GM12878 (cell line): ENCODE measurements around the gene WWOX. TPM values are rescaled to one million over a fixed set of nuclear protein-coding genes. Genes with fewer than 3 reads are reported as not detected.

Experiments used
- ATAC-seq: fragments of 200-7000 bp; cut with Tn5 transposase; 3 replicates; pipeline ENCODE4 v1.9.1; 2020; ENCODE audit warnings: mild to moderate bottlenecking, moderate library complexity
- BruUV-seq: library from RNA; stranded (reverse); fragments of 400-500 nt; replicated peaks from 2 replicates; lab custom pipeline; 2021; lab: Mats Ljungman, UMichigan
- CTCF ChIA-PET: fragments of 300-600 bp; sonication (Branson Sonifier 250); formaldehyde crosslinking; extraction: SDS; loops from one replicate; lab custom pipeline; 2021; ENCODE audit warnings: inconsistent platforms; lab: Yijun Ruan, JAX
- POLR2A ChIA-PET: fragments of 350-600 bp; formaldehyde crosslinking; extraction: SDS; loops from one replicate; lab custom pipeline; 2021; ENCODE audit warnings: inconsistent platforms; lab: Charles Lee
- RAD21 ChIA-PET: fragments of 300-600 bp; sonication (Branson Sonifier 250); formaldehyde crosslinking; loops from one replicate; lab custom pipeline; 2023; ENCODE audit warnings: antibody characterized with exemption; ENCODE audit not compliant: unreplicated experiment; lab: Charles Lee
- SMC1A ChIA-PET: fragments of 300-600 bp; sonication (Branson Sonifier 250); formaldehyde crosslinking; loops from one replicate; lab custom pipeline; 2023; ENCODE audit not compliant: unreplicated experiment, uncharacterized antibody; lab: Charles Lee
- DNase-seq: peaks from one replicate; pipeline ENCODE4 v3.0.0-alpha.2; 2011; ENCODE audit warnings: low read depth, low spot score
- FAIRE-seq: peaks from 3 replicates; lab custom pipeline; 2011; peaks lifted over from hg19 to GRCh38; lab: Jason Lieb, UNC
- H2AFZ ChIP-seq: 2 replicates; pipeline ENCODE4 v1.6.0; 2011; ENCODE audit warnings: low read depth, low read length, control low read depth; ENCODE audit not compliant: control insufficient read depth
- H3K27ac ChIP-seq: 2 replicates; pipeline ENCODE4 v1.5.1; 2011; ENCODE audit warnings: control low read depth; ENCODE audit not compliant: control insufficient read depth, insufficient read depth
- H3K27me3 ChIP-seq, 2 experiments: replicated peaks in 1 of 2; 2 replicates each; pipeline versions ENCODE4 v1.6.0 to v1.6.1; 2011; ENCODE audit warnings: low read length in 1 of 2; ENCODE audit not compliant: control insufficient read depth in 2 of 2, insufficient read depth in 2 of 2
- H3K36me3 ChIP-seq, 2 experiments: 2 replicates each; pipeline ENCODE4 v1.5.1; 2011; ENCODE audit warnings: low read length in 1 of 2; ENCODE audit not compliant: control insufficient read depth in 2 of 2, insufficient read depth in 2 of 2
- H3K4me1 ChIP-seq: 2 replicates; pipeline ENCODE4 v1.6.1; 2011; ENCODE audit warnings: mild to moderate bottlenecking, low read length, moderate library complexity, mixed read lengths; ENCODE audit not compliant: control insufficient read depth, insufficient read depth
- H3K4me2 ChIP-seq: 2 replicates; pipeline ENCODE4 v1.6.0; 2011; ENCODE audit warnings: control low read depth; ENCODE audit not compliant: control insufficient read depth, insufficient read depth
- H3K4me3 ChIP-seq: fragments of 200-600 bp; sonication (generic); 2 replicates; pipeline ENCODE4 v1.5.1; 2016
- H3K79me2 ChIP-seq: 2 replicates; pipeline ENCODE4 v1.6.0; 2011; ENCODE audit warnings: low read length; ENCODE audit not compliant: control insufficient read depth, insufficient read depth
- H3K9ac ChIP-seq: 2 replicates; pipeline ENCODE4 v1.8.0; 2011; ENCODE audit warnings: low read length, control low read depth, mixed read lengths; ENCODE audit not compliant: control insufficient read depth, insufficient read depth
- H3K9me3 ChIP-seq: replicated peaks from 3 replicates; pipeline ENCODE4 v1.5.1; 2011; ENCODE audit warnings: mild to moderate bottlenecking, low read length; ENCODE audit not compliant: control insufficient read depth, insufficient read depth
- H4K20me1 ChIP-seq: 2 replicates; pipeline ENCODE4 v1.6.0; 2011; ENCODE audit not compliant: control insufficient read depth, insufficient read depth
- ASH2L ChIP-seq: fragments of 300-600, 200-600 bp; sonication (generic); IDR thresholded peaks from 2 replicates; pipeline ENCODE4 v1.6.1; 2017; ENCODE audit warnings: low read depth, mild to moderate bottlenecking, borderline replicate concordance
- CHD1 ChIP-seq: IDR thresholded peaks from 2 replicates; pipeline ENCODE4 v1.6.1; 2012; ENCODE audit warnings: low read depth, low read length, improper control_type of control experiment
- E2F4 ChIP-seq: IDR thresholded peaks from 2 replicates; pipeline ENCODE4 v1.6.1; 2012; ENCODE audit warnings: low read depth, low read length, improper control_type of control experiment
- E2F8 ChIP-seq: fragments of 450-650 bp; IDR thresholded peaks from 2 replicates; pipeline ENCODE4 v1.6.1; 2018; ENCODE audit warnings: mild to moderate bottlenecking, low read depth, moderate library complexity; ENCODE audit not compliant: partially characterized antibody
- EP300 ChIP-seq, 2 experiments: fragments of 150-350 bp in 1 of 2; IDR thresholded peaks; 2 replicates each; pipeline ENCODE4 v1.6.1; 2011 to 2012; ENCODE audit warnings: low read depth in 2 of 2, low read length in 2 of 2, borderline replicate concordance in 1 of 2, improper control_type of control experiment in 1 of 2, inconsistent platforms in 1 of 2; ENCODE audit not compliant: control insufficient read depth in 1 of 2
- FOS ChIP-seq: IDR thresholded peaks from 3 replicates; pipeline ENCODE4 v1.6.1; 2011; ENCODE audit warnings: borderline replicate concordance; ENCODE audit not compliant: insufficient read length; ENCODE audit errors: extremely low read depth
- HDGF ChIP-seq: fragments of 450-650 bp; IDR thresholded peaks from 2 replicates; pipeline ENCODE4 v1.6.1; 2016; ENCODE audit warnings: antibody characterized with exemption
- IKZF1 ChIP-seq: fragments of 450-650 bp; conservative IDR thresholded peaks from 2 replicates; pipeline ENCODE4 v1.6.1; 2017; ENCODE audit warnings: antibody characterized with exemption, mild to moderate bottlenecking
- IRF4 ChIP-seq: IDR thresholded peaks from 2 replicates; pipeline ENCODE4 v1.6.1; 2011; ENCODE audit warnings: low read depth, low read length
- KDM1A ChIP-seq: fragments of 200-600 bp; sonication (generic); IDR thresholded peaks from 2 replicates; pipeline ENCODE4 v1.6.1; 2016; ENCODE audit warnings: borderline replicate concordance
- MEF2B ChIP-seq: fragments of 450-650 bp; IDR thresholded peaks from 2 replicates; pipeline ENCODE4 v1.6.1; 2018; ENCODE audit warnings: mild to moderate bottlenecking, moderate library complexity; ENCODE audit not compliant: partially characterized antibody, poor library complexity, severe bottlenecking
- NFYA ChIP-seq: IDR thresholded peaks from 2 replicates; pipeline ENCODE4 v1.6.1; 2011; ENCODE audit warnings: low read depth, mild to moderate bottlenecking, low read length, improper control_type of control experiment, borderline replicate concordance
- RELA ChIP-seq: fragments of 450-650 bp; IDR thresholded peaks from 2 replicates; pipeline ENCODE4 v1.8.0; 2014; ENCODE audit warnings: borderline replicate concordance; ENCODE audit not compliant: partially characterized antibody
- SREBF1 ChIP-seq: IDR thresholded peaks from 2 replicates; pipeline ENCODE4 v1.6.1; 2012; ENCODE audit warnings: mild to moderate bottlenecking, low read length
- ZNF207 ChIP-seq: fragments of 450-650 bp; IDR thresholded peaks from 2 replicates; pipeline ENCODE4 v1.6.1; 2014; ENCODE audit warnings: antibody characterized with exemption, mild to moderate bottlenecking, borderline replicate concordance
- ZNF24 ChIP-seq: fragments of 450-650 bp; IDR thresholded peaks from 2 replicates; pipeline ENCODE4 v1.6.1; 2017; ENCODE audit warnings: antibody characterized with exemption, mild to moderate bottlenecking
- ZZZ3 ChIP-seq: IDR thresholded peaks from 2 replicates; pipeline ENCODE4 v1.6.1; 2011; ENCODE audit warnings: low read depth; ENCODE audit not compliant: control insufficient read depth, insufficient read length
- WGBS: methylation state at CpG from one replicate; pipeline ENCODE4 v1.1.6; 2016; ENCODE audit warnings: low lambda C conversion rate; ENCODE audit not compliant: insufficient replicate concordance, insufficient coverage; ENCODE audit errors: missing lambda C conversion rate; 5-methylcytosine and 5-hydroxymethylcytosine counted together
- in situ Hi-C: fragments of 300-500 bp; cut with MboI; formaldehyde crosslinking; loops from 9 replicates; pipeline ENCODE4 v1.14.3; 2018; ENCODE audit warnings: mixed read lengths
- intact Hi-C: fragments of 100-400 bp; cut with micrococcal nuclease; formaldehyde crosslinking; loops from one replicate; pipeline ENCODE4 v1.14.2; 2022; ENCODE audit not compliant: unreplicated experiment
- polyA plus RNA-seq, 11 experiments: library from polyadenylated mRNA; depleted of rRNA in 4 of 11; unstranded in 6 of 11; stranded (reverse) in 5 of 11; fragments of >200 nt; fragmentation: Nextera tagmentation in 4 of 11; fragmentation: Illumina TruSeq in 1 of 11; extraction: Ambion mirVana in 4 of 11; extraction: Trizol in 1 of 11; gene quantifications; 1 replicate in 1 of 11; 2 replicates in 10 of 11; pipeline versions ENCODE4 v1.2.1 to v1.2.3, GENCODE V29; 2011 to 2016; ENCODE audit warnings: inconsistent platforms in 2 of 11, missing spikeins in 2 of 11, low read depth in 1 of 11
- total RNA-seq, 4 experiments: library from RNA; depleted of rRNA in 3 of 4; stranded (reverse); fragments of >200 nt in 3 of 4; fragmentation: Illumina TruSeq in 1 of 4; extraction: Trizol in 1 of 4; gene quantifications; 2 replicates each; pipeline versions ENCODE4 v1.2.1 to v1.2.3, GENCODE V29; 2013 to 2021

WWOX gene
- total and polyA plus RNA-seq, 10 of the 15 experiments (the other 5 are each of a cell fraction or from before 2014, with no cell fraction given) = 2.8 to 24.4 (median 17.8) TPM

- POLR2A ChIA-PET = interaction anchor here (1.5 kb wide), 1 partner anchor 107 kb away, joined by 3 read pairs; no protein-coding TSS in a partner anchor
These were observed 25.8 kb downstream of the WWOX start for GRCh38 chr16:78125112-78125844.

More at GRCh38 chr16:78125112-78125844, 25.8 kb downstream of the WWOX start:
- ATAC-seq (no peak), DNase-seq (no peak), FAIRE-seq (no peak)
- in situ Hi-C loops (loop anchor here (10.0 kb wide), 2 partner anchors 650 to 1480 kb away; partner anchors contain the start of gene MAF), intact Hi-C loops (no loop called here)
- ChIA-PET CTCF (interaction anchor here (0.6 to 3.5 kb wide), 10 partner anchors 7 to 1477 kb away, joined by 3 to 34 read pairs (median 4); no protein-coding TSS in a partner anchor), RAD21 (no interaction called here), SMC1A (interaction anchor here (0.7 to 1.5 kb wide), 3 partner anchors 25 to 109 kb away, joined by 3 to 4 read pairs (median 3); no protein-coding TSS in a partner anchor)
- Histone ChIP-seq H2AFZ (no peak overlapping the region), H3K4me3 (no peak overlapping the region), H4K20me1 (no peaks in the 10 kb centered on the region), H3K27ac (no peak overlapping the region), H3K9ac (no peak overlapping the region), H3K4me2 (no peak overlapping the region), H3K9me3 (no peaks in the 10 kb centered on the region), H3K79me2 (no peaks in the 10 kb centered on the region), H3K27me3 (no peaks in the 10 kb centered on the region), H3K36me3 (no peaks in the 10 kb centered on the region; a peak in 1 of 4 replicates), H3K4me1 (no peaks in the 10 kb centered on the region; the same call in 1 of the 2 replicates)
- no TSS peak for BruUV-seq
- WGBS = 93% methylated on average over 15 of the region's 15 CpGs
- TF ChIP-seq FOS (no peak), SREBF1 (no peak), RELA (no peak), E2F8 (no peak), ASH2L (no peak), CHD1 (no peak), E2F4 (no peak), MEF2B (no peak), ZNF207 (no peak), ZNF24 (no peak), KDM1A (no peak), IKZF1 (no peak), NFYA (no peak), ZZZ3 (no peak), IRF4 (no peak), EP300 (IDR thresholded peaks at IDR 0.05; ENCODE audit: borderline replicate concordance in 1 of 2, control insufficient read depth in 1 of 2, low read depth in 2 of 2, low read length in 2 of 2) (no peak), HDGF (no peak)
